ENCODE data around the gene LRRC7. TPM values are rescaled to one million over a fixed set of nuclear protein-coding genes. Genes with fewer than 3 reads are reported as not detected.
"Not testable (repeated sequence)": the region's sequence is repeated elsewhere in the genome, so short reads cannot be mapped to it uniquely, and the experiment has no call there.

The LRRC7 gene
- total RNA-seq, 4 donors from 2014 or later, result 0.40 to 1.7 (median 0.63) TPM

DNA sequence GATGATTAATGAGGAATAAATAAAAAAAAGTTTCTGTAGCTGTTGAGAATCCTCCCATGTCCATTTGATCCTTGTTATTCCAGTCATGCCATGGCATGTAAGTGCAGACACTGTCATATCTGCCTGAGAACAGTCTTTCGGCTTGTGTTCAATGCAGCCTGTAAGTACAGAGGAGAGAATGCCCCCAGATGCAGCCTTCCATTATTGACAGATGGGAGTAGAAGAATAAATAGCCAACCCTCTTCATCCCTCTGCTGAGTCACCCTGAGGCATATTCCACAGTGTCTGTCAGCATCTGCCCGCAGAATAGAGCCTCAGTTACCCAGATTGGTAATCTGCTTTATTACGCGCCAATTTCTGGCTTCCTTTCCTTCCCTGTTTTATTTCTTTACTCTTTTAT lies 139.4 kb downstream of the LRRC7 start:
- H3K27ac ChIP-seq, result no peak overlapping the region
- H3K4me3 ChIP-seq, result no peak overlapping the region
- no peak for DNase-seq
- TF ChIP-seq POLR2A (IDR thresholded peaks at IDR 0.05), result no peak
- TF ChIP-seq, protein P1, sequence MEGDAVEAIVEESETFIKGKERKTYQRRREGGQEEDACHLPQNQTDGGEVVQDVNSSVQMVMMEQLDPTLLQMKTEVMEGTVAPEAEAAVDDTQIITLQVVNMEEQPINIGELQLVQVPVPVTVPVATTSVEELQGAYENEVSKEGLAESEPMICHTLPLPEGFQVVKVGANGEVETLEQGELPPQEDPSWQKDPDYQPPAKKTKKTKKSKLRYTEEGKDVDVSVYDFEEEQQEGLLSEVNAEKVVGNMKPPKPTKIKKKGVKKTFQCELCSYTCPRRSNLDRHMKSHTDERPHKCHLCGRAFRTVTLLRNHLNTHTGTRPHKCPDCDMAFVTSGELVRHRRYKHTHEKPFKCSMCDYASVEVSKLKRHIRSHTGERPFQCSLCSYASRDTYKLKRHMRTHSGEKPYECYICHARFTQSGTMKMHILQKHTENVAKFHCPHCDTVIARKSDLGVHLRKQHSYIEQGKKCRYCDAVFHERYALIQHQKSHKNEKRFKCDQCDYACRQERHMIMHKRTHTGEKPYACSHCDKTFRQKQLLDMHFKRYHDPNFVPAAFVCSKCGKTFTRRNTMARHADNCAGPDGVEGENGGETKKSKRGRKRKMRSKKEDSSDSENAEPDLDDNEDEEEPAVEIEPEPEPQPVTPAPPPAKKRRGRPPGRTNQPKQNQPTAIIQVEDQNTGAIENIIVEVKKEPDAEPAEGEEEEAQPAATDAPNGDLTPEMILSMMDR (IDR thresholded peaks at IDR 0.05), result no peak
- no peaks in the 10 kb centered on the region for H3K27me3 ChIP-seq
- no peaks in the 10 kb centered on the region for H3K4me1 ChIP-seq
- no peaks in the 10 kb centered on the region for H3K36me3 ChIP-seq
- H3K9me3 ChIP-seq, result no peaks in the 10 kb centered on the region

DNA sequence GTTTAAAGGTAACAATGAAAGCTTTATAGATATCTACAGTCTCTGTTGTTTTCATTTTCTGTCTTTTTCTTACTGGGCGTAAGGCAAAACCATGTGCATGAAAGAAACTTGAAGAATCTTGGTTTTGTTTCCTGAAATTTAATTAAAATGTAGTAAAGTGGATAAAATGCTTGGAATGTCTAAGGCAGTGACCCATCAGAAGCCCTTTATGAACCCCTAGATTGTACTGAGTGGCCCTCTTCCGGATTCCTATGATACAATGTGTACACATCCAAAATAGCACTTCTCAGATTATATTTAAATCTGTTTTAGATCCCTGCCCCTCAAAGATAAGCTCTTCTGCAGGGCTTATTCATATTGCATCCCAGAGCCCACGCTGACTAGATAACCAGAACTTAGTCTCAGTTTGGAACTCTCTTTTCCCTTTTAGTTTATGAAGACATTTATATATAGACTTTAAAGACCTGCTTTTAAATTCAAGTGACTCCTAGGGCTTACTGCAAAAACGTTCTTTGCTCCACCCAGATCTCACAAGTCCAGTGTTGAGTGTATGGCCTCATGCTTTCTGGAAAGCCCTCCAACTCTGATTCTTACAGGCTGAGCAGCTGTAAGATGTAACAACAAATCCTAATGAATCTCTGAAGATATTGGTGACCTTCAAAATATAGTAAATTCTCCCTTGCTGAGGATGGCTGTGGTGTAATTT lies 142.9 kb downstream of the LRRC7 start:
- H3K36me3 ChIP-seq, result no peaks in the 10 kb centered on the region
- DNase-seq, result no peak
- no peaks in the 10 kb centered on the region for H3K4me1 ChIP-seq
- H3K27ac ChIP-seq, result no peak overlapping the region
- H3K4me3 ChIP-seq, result no peak overlapping the region
- H3K9me3 ChIP-seq, result no peaks in the 10 kb centered on the region
- no peaks in the 10 kb centered on the region for H3K27me3 ChIP-seq
- TF ChIP-seq POLR2A (IDR thresholded peaks at IDR 0.05), result no peak
- TF ChIP-seq, protein P1 (IDR thresholded peaks at IDR 0.05), result no peak

DNA sequence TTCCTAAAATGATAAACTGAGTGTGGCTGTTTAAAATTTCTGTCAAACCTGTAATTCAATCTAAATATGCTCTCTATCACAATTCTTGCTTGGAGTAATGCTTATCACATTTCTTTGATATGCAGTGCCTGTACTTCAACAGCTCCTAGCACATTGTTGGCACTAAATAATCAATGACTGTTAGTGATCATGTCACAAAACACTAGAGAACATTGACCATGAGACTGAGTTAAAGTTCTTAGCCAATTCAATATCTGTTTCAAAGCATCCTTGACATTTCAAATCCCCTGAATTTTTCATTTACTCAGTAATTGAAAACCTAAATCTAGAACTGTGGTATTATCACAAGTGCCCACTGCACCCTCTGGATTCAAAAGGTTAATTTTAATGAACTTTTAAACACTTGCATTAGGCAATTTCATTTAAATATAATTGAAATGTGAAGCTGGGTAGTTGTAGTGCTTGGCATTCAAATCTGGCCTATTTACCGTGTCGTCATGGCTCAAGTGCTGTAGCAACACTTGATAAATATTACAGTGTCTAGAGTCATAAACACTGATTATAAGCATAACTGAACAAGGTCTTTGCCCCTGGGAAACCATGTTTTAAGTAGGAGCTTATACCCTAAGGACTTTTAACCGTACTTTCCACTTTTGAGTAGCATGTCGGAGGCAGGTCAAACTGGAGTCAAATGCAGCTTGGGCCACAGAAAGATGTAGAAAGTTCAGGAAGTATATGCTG lies 143.6 kb downstream of the LRRC7 start:
- DNase-seq, result no peak
- no peaks in the 10 kb centered on the region for H3K4me1 ChIP-seq
- H3K27ac ChIP-seq, result no peak overlapping the region
- no peaks in the 10 kb centered on the region for H3K27me3 ChIP-seq
- no peaks in the 10 kb centered on the region for H3K9me3 ChIP-seq
- TF ChIP-seq POLR2A (IDR thresholded peaks at IDR 0.05), result no peak
- TF ChIP-seq, protein P1 (IDR thresholded peaks at IDR 0.05), result no peak
- H3K36me3 ChIP-seq, result no peaks in the 10 kb centered on the region
- no peak overlapping the region for H3K4me3 ChIP-seq

DNA sequence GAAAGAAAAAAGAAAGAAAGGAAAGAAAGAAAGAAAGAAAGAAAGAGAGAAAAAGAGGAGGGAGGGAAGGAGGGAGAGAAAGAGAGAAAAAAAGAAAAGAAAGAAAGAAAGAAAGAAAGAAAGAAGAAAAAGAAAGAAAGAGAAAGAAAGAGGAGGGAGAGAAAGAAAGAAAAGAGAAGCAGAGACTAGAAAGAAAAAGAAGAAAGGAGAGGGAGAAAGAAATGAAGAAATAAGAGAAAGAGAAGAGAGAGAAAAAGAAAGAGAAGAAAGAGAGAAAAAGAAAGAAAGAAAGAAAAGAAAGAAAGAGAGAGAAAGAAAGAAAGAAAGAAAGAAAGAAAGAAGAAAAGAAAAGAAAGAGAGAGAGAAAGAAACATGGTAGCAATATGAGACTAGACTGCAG lies 150.1 kb downstream of the LRRC7 start:
- not testable (repeated sequence) for H3K27me3 ChIP-seq, H3K36me3 ChIP-seq, H3K27ac ChIP-seq, H3K4me3 ChIP-seq, H3K4me1 ChIP-seq, DNase-seq, H3K9me3 ChIP-seq

DNA sequence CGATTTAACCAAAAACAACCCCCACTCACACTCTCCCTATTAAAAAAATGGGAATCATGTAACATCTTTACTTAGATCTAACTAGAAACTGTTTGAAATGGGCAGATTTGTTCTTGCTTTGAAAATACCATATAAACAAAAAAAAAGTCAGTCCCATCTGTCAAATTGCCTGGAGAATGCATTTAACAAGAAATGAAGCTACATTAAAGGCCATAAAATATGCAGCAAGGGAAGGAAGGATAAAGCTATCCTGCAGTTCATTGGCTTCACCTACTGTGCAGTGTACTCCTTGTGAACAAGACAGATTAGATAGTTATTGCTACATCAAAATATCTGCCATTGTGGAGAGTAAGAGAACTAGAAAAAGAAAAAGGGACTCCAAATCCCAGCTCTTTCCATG lies 160.5 kb downstream of the LRRC7 start:
- Histone ChIP-seq H3K4me3 (no peak overlapping the region), H3K36me3 (no peaks in the 10 kb centered on the region), H3K9me3 (no peaks in the 10 kb centered on the region), H3K27me3 (no peaks in the 10 kb centered on the region), H3K4me1 (no peaks in the 10 kb centered on the region), H3K27ac (no peak overlapping the region)
- TF ChIP-seq POLR2A (IDR thresholded peaks at IDR 0.05), result no peak
- TF ChIP-seq, protein P1 (IDR thresholded peaks at IDR 0.05), result no peak
- DNase-seq, result no peak

DNA sequence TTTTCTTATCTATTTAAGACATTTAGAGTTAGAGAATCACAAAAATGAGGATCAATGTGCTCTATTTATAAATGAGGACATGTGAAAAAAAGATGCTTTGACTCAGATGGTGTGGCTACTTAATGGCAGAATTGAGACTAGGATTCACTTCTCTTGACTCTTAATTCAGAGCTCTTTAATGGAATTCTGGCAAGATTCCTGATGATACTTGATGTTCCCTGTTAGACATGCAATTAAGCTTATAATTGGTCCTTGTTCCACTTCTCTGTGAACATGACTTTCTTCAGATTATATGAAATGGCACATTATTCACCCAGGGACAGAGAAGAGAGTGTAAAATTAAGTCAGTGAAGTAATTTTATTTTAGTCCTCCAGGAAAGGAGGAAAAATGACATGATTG lies 165.3 kb downstream of the LRRC7 start:
- Histone ChIP-seq H3K27me3 (no peaks in the 10 kb centered on the region), H3K4me1 (no peaks in the 10 kb centered on the region), H3K9me3 (no peaks in the 10 kb centered on the region), H3K4me3 (no peak overlapping the region), H3K36me3 (no peaks in the 10 kb centered on the region), H3K27ac (no peak overlapping the region)
- DNase-seq, result no peak
- TF ChIP-seq, protein P1 (IDR thresholded peaks at IDR 0.05), result no peak
- TF ChIP-seq POLR2A (IDR thresholded peaks at IDR 0.05), result no peak
